ENCODE data around the gene ZNF226.

DNA sequence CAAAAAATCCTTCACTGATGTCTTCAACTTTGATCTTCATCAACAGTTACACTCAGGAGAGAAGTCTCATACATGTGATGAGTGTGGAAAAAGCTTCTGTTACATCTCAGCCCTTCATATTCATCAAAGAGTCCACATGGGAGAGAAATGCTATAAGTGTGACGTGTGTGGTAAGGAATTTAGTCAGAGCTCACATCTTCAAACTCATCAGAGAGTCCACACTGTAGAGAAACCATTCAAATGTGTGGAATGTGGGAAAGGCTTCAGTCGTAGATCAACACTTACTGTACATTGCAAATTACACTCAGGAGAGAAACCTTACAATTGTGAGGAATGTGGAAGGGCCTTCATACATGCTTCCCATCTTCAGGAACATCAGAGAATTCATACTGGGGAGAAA, 8.4 kb upstream of the ZNF226 start:
- TF ChIP-seq CTCF (conservative IDR thresholded peaks at IDR 0.05; ENCODE audit: low read length) (no peak), EZH2phosphoT487 (IDR thresholded peaks at IDR 0.05; ENCODE audit: borderline replicate concordance, low read depth, low read length) (no peak)

Data from OCI-LY7 (cell line).